HG02623 (cell line): ENCODE measurements around the gene GNPTAB.

Experiments
- ATAC-seq: cut with Tn5 transposase; IDR thresholded peaks from one replicate; pipeline ENCODE4 v1.9.1; 2021; ENCODE audit warnings: moderate library complexity; ENCODE audit not compliant: unreplicated experiment

The GNPTAB gene

GRCh38 chr12:101775816-101776215, 54.9 kb downstream of the GNPTAB start:
- no peak for ATAC-seq

DNA sequence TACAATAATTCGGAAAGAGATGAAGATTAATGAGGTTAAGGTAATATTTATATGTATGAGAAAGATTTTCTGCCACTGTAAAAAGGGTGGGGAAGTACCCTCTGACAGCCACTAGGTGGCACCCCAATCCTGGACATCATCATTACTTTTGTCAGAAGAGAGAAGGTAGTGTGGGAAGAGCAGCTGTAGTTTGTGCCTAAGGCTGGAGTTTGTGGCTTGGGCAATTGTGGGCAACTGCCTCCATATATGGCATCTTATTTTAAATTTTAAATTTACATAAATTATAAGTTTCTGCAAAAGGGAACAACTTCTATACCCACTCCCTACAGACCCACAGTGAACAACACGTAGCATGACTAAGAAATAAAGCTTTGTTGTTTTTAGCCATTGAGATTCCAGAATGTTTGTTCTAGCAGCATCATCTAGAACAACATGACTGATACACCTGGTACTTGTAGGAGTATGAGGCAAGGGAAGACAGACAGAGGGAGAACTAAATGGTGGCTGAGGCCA, 57.1 kb downstream of the GNPTAB start:
- peak; percentile 47 for ATAC-seq

DNA sequence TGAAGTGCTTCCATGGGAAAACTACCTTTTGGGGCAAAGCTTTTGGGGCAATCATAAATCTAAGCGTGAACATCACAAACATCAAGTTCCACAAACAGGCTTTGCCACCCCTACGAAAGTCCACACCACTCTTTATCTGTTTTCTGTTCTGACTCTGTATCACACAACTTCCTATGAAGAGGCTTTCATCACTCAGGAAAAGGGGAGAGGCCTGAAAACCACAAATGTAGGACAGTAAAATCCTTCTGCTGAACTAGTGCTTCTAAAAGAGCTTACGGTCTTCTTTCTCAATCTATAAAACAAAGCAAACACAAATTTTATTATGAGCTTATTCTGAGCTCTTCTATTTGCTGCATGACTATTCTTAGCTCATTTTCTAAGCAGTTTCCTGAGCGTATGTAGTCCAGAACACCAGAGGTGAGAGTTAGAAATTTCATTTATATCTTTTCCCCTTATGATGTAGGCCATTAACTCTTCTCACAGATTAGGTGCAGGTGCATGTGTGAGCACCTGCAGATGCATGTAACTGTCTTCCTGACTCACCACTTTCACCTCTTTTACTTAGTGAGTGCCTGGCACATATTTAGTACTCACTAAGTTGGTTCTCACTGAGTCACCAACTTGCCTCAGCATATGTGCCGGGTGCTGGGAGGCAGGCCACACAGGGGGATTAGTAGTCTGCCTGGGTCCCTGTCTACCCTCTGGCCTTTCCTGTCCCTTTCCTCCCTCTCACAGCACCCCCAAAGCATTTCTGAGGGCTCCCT, 58.6 kb downstream of the GNPTAB start:
- ATAC-seq: no peak

DNA sequence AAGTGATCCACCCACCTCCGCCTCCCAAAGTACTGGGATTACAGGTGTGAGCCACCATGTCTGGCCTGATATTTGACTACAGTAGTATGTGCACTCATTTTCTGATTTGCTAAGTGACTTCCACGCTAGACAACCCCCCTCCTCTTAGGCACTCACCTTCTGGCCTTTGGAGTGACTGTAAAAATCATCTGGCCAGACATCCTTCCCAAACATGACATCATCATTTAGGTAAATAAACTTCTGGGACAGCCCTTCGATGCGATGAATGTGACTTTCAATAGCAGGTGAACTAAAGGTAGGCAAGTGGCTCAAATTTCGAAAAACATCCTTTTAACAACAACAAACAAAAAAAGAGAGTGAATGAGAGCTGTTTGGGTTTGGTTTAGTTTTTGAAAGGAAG, 60.9 kb downstream of the GNPTAB start:
- no peak for ATAC-seq

DNA sequence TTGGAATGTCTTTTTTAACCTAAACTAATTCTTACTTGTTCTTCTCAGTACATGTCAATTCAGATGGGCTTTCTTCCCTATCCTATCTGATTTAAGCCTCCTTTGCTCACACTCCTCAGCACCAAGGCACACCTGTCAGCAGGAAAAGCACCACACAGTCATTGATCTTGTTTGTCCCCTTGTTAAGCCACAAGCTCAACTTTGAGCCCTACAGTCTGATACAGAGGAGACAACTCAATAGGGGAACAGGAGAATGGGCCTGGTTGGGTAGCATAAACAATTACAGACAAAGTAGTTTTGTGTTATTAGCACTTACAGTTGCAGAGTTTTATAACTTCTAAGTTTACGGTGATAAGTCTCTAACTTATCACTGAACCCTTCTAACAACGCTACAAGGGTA, 62.0 kb downstream of the GNPTAB start:
- ATAC-seq: no peak

GRCh38 chr12:101767537-101767936, 63.2 kb downstream of the GNPTAB start:
- ATAC-seq: no peak

GRCh38 chr12:101764051-101764792, 66.5 kb downstream of the GNPTAB start:
- ATAC-seq: no peak

- ATAC-seq: no peak
These were observed 67.4 kb downstream of the GNPTAB start for GRCh38 chr12:101763246-101763931.

GRCh38 chr12:101761781-101762180, 69.0 kb downstream of the GNPTAB start:
- no peak for ATAC-seq

DNA sequence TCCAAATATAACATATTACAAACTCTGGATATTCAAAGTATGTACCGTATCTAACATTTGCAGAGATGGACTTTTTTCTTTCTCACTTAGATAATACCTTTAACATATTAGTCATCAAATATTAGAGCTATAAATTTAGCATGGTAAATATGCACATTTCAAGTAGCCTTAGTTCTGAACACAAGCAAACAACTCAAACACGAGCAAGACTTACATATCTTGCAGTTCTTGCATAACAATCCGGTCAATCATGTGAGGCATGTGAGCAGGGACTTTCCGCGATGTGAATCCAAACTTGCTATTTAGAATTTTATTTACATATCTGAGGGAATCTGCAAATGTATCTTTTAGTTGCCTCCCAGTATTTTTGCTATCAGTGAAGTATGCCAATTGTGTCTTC, 69.4 kb downstream of the GNPTAB start:
- ATAC-seq: no peak

DNA sequence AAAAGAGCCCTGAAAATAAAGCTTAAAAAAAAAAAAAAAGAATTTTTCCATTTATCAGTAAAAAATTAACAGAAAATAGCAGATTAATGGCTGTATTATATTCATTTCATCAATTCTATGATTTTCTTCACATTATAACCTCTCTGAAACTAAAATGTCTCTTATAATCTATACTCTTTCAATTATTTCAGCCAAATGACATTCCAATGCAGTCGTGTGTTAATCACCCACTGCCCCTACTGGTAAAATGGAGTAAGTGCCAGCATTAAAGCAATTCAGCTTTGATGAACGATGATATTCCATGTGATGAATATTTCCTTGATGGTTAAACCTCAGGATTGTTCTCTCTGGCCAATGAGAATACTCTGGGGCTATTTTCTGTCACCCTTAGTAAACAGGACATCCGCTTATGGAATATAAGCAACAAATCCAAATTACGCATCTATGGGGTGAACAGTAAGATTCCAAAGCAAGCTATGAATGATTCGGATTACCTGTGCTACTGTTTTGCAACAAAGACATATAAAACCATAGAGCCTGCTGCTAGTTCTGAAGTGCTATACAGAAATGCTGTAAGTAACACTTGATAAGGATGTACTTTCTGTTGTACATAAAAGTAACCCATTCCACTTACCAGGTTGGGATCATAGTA, 71.2 kb downstream of the GNPTAB start:
- ATAC-seq: no peak

GRCh38 chr12:101750152-101750551, 80.6 kb downstream of the GNPTAB start:
- ATAC-seq: no peak

- no peak for ATAC-seq
These were observed 81.1 kb downstream of the GNPTAB start for GRCh38 chr12:101749657-101750056.

DNA sequence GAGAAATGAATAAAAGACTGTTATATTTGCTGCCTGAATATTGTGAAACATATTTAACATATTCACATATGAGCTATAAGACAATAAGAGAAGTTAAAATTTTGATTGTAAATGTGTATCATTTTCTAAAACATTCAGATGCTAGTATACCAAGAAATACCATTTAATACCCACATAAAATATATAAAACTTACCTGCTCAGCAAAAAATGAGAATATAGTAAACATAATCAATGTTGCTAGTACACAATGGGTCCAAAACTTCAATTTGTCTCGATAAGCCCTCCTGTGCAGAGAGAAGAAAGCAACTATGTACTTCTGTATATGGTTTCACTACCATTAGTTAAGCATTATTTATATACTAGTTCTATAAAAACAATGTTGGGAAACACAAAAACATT, 81.9 kb downstream of the GNPTAB start:
- ATAC-seq: no peak

GRCh38 chr12:101747697-101748096, 83.1 kb downstream of the GNPTAB start:
- no peak for ATAC-seq

DNA sequence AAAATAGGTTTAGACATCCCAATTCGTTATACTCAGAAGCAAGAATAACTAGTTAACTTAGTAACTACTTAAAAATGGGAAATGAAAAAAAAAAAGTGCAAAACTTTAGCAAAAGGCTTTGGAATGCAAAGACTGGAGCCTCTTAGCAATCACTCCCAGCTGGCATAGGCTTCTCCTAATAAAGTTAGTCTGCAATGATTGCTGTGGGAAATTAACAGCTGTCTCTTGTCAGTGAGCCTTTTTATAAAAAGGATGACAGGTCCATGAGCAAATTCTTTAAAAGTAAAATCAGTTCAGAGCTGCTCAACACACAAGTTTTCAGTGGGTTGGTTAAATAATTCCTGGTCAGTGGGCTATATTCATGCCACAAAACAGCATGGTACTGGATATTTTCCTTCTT, 84.1 kb downstream of the GNPTAB start:
- ATAC-seq: no peak

- ATAC-seq: no peak
These were observed 84.6 kb downstream of the GNPTAB start for GRCh38 chr12:101746196-101746595.

DNA sequence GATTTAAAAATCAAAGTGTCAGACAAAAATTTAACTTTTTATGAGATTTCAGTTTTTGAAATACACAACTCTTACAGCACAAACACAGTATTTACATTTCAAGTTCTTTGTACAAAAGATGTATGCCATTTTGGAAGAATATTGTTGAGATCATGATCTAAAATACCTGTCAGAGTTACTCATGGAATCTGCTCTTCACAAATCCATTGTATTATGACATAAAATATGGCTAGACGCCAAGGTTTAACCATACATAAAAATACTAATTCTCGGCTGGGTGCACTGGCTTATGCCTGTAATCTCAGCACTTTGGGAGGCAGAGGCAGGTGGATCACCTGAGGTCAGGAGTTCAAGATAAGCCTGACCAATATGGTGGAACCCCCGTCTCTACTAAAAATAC, 85.3 kb downstream of the GNPTAB start:
- ATAC-seq: no peak

GRCh38 chr12:101743724-101744472, 86.9 kb downstream of the GNPTAB start:
- peak; percentile 96 for ATAC-seq

- ATAC-seq: no peak
These were observed 87.5 kb downstream of the GNPTAB start for GRCh38 chr12:101743242-101743641.
